ENCODE data around the gene PLAAT2. TPM values are rescaled to one million over a fixed set of nuclear protein-coding genes. Genes with fewer than 3 reads are reported as not detected.
"Not testable (repeated sequence)": the region's sequence is repeated elsewhere in the genome, so short reads cannot be mapped to it uniquely, and the experiment has no call there.

PLAAT2 gene
- total RNA-seq, 1 donor from 2014 or later: not detected

- DNase-seq (ENCODE audit: low spot score): not testable (repeated sequence)
Measured at GRCh38 chr11:63550156-63550700, 13.0 kb downstream of the PLAAT2 start.

- no peak for DNase-seq (ENCODE audit: low spot score)
Measured at GRCh38 chr11:63549411-63549810, 13.8 kb downstream of the PLAAT2 start.

GRCh38 chr11:63548178-63548577 is 15.0 kb downstream of the PLAAT2 start:
- no peak for DNase-seq (ENCODE audit: low spot score)

DNA sequence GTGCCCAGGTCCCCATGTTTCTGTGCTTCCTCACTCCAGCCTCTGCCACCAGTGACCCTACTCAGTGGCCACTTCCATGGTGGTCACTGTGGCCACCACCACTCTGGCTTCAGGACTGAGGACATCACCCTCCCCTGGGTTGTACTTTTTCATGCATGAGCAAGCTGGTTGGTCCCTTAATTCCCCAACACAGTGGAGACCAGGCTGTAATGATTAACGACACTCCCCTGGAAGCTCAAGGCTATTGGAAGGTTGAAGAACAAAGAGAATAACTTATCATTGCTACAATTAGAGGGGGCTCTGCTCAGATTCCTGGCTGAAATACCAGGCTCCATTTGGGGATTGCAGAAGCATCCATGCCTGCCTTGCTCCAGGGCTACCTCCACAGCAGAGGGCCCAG is 16.1 kb downstream of the PLAAT2 start:
- no peak for DNase-seq (ENCODE audit: low spot score)

- DNase-seq (ENCODE audit: low spot score): no peak
Measured at GRCh38 chr11:63543711-63544110, 19.5 kb downstream of the PLAAT2 start.

- DNase-seq (ENCODE audit: low spot score): not testable (repeated sequence)
Measured at GRCh38 chr11:63542506-63542905, 20.7 kb downstream of the PLAAT2 start.

DNA sequence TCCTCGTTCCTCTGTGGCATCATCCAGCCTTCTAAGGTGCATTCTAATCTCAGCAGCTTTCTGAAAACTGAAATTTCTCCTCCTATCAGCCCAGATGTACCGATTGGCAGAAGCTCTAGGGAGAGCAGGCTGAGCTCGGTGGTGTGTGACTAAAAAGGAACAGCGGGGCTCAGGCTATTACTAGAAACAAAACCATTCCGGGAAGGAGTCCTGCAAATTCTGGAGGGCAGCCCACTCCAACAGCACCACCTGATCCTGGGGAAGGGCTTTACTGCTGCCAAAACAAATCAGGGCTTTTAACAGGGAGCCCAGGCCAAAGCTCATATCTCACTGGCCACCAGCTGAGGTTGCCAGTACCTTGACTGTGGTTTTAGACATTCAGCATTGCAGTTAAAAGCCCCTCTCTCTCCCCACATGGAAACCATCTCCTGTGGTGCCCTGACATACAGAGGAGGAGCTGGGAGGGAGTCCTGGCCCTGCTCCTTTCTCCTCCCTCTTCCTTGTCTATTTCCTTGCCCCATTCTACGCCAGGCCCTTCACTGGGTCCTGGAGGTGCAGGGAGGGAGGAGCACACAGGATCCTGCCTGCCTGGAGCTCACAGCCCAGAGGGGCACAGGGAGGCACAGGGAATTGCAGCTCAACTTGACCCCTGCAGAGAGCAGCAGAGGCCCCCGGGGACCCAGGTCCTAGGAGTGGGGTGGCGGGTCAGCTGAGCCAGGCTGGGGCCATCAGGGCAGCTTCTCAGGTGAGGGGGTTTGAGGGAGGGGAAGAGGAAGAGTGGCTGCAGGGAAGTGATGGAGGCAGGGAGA is 25.7 kb downstream of the PLAAT2 start:
- peak; percentile 63 for DNase-seq (ENCODE audit: low spot score)

GRCh38 chr11:63536669-63537292 is 26.4 kb downstream of the PLAAT2 start, which contains the start of gene PLAAT4:
Gene PLAAT4 (plus strand): TSS chr11:63536808. CDS start chr11:63536869, 61 bp downstream.
- DNase-seq (ENCODE audit: low spot score): peak; percentile 64

DNA sequence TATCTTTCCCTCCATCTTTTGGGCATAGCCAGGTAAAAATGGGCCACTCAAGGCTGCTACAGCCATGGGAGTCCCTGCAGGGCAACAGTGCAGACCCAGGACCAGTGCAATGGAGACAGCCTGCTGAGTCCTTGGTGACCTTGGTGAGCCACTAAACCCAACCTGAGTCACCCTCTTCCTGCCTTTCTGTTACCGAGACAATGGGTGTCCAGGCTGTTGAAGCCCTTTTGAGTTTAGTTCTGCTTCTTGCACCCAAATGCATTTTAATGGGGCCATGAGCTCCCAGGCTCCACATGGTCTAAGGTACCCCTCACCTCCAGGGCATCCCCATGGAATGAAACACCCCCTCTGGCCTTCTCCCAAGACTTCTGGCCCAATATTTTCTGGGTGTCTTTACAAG is 27.4 kb downstream of the PLAAT2 start:
- no peak for DNase-seq (ENCODE audit: low spot score)

DNA sequence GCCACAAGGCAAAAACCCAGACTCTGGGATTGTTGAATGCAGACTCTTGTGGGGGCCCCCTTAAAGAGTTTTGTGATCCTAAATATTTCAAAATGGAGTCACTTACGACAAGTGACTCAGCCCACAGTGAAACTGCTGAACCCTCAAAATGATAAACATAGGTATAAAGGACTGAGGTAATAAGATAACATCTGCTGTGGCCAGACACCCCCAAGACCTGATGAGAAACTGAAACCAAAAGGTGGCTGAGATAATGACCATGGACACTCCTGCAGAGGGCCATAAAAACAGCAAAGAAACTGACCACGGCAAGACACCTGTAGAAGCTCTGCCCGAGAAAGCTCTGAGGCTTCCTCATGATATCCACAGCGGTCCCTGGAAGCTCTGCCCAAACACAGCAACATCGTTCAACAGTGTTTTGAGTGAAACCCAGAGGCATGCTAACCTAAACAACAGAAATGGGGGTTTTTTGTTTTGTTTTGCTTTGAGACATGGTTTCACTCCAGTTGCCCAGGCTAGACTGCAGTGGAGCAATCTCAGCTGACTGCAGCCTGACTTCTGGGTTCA is 28.2 kb downstream of the PLAAT2 start:
- DNase-seq (ENCODE audit: low spot score): no peak

DNA sequence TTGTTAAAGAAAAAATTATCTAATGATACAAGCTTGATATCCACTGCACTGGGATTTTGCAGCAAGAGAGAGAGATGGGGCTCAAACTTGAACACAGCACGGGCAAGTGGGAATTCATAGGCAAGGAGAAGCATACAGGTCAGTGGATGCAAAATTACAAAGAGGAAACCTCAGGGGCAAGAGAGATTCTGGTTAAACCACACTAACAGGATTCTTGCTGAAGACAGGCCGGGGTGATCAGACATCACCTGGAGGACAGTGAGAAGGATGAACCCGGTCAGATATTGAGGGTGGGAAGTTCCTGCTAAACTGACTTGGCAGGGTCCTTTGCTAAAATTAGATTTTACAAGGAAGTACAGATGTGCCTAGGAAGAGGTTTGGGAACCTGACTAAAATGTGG is 29.1 kb downstream of the PLAAT2 start:
- DNase-seq (ENCODE audit: low spot score): no peak

DNA sequence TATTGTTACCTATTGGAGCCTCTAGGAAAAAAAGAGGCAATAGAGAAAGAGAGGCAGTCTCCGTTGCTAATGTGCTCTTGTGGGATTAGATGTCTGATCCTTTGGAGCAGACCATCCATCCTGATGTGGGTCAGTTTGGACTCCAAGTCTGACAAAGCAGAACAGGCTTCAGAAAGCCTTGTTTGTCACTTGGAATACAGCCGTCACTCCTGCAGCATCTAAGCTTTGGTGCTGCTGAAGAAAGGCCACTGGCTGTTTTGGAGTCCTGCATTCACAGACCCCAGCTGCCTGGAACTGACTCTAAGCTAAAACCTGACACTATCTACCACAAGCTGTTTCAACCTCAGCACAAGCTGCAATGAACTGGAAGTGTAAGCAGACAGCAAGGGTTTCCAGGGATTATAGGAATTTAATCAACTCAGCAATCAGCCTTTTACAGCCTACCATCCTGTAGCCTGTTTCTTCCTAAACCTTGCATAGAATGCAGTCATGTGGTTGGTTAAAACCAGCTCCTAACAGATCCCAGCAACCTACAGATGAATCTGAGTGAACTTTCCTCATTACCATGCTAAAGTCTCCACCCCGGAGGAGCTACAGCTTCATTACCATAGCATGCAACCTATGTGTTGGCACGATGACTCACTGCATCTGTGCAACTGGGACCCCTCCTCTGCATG is 30.2 kb downstream of the PLAAT2 start:
- DNase-seq (ENCODE audit: low spot score): no peak

DNA sequence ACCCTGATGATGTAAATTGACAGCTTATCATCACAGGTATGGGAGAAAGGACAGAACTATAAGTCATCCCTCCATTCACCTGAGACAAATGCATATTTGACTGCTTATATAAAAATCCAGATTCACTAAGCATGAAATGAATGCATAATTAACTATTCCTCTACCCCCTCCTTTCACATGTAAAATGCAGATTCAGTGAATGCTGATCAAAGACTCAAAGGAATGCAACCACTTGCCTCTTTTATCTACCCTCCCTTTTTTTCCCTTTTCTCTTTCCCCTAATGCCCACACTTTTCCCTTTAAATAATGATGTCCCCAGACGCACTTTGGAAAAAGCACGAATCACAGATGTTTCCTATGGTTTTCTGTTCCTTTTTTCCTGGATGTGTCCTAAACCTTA is 31.1 kb downstream of the PLAAT2 start:
- no peak for DNase-seq (ENCODE audit: low spot score)

- DNase-seq (ENCODE audit: low spot score): not testable (repeated sequence)
Measured at GRCh38 chr11:63531074-63531792, 31.9 kb downstream of the PLAAT2 start.

- no peak for DNase-seq (ENCODE audit: low spot score)
Measured at GRCh38 chr11:63530021-63530420, 33.2 kb downstream of the PLAAT2 start.

- DNase-seq (ENCODE audit: low spot score): not testable (repeated sequence)
Measured at GRCh38 chr11:63529373-63529772, 33.8 kb downstream of the PLAAT2 start.

DNA sequence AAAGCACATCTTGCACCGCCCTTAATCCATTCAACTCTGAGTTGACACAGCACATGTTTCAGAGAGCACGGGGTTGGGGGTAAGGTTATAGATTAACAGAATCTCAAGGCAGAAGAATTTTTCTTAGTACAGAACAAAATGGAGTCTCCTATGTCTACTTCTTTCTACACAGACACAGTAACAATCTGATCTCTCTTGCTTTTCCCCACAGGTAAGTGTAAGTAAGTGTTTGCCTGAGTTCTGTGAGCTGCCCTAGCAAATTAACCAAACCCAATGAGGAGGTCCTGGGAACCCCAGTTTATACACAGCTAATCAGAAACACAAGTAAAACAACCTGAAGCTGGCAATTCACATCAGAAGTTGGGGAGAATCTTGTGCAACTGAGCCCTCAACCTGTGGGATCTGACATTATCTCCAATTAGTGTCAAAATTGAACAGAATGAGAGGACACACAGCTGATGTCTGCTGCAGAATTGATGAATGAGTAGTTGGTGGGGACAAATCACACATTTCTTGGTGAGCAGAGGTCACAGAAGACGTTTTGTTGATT is 34.4 kb downstream of the PLAAT2 start:
- not testable (repeated sequence) for DNase-seq (ENCODE audit: low spot score)

GRCh38 chr11:63528156-63528555 is 35.0 kb downstream of the PLAAT2 start:
- not testable (repeated sequence) for DNase-seq (ENCODE audit: low spot score)

DNA sequence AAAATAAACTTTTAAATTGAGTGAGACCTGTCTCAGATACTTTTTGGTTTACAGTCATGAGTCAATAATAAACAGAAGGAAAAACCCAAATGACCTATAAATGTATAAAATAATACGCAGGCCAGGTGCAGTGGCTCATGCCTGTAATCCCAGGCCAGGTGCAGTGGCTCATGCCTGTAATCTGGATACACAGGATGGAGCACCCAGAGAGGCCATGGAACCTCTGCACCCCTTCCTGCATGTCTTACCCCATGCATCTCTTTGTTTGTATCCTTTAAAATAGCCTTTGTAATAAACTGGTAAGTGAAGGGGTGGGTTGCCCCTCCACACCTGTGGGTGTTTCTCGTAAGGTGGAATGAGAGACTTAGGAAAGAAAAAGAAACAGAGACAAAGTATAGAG is 35.5 kb downstream of the PLAAT2 start:
- DNase-seq (ENCODE audit: low spot score): no peak

DNA sequence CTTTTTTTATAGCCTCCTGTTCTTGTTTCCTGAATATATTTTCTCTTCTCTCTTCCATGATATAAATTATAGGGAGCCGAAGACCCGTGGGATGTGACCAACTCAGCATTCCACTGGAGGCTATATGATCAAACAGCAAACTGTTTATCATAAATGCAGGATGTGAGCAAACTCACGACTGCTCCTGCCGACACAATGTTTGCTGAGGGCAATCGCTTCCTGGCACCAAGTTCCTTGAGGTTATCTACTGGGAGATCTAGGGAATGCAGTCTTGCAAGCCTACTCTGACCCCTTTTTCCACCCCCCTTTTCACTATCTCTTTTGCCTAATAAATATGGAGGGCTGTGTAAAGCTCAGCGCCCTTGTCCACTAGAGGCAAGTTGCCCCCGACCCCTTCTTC is 40.0 kb downstream of the PLAAT2 start:
- no peak for DNase-seq (ENCODE audit: low spot score)

GRCh38 chr11:63521896-63522295 is 41.3 kb downstream of the PLAAT2 start:
- no peak for DNase-seq (ENCODE audit: low spot score)

Measured in umbilical cord (tissue), 2 donors.